SK-N-SH (cell line): ENCODE results near the gene PRKN. TPM values are rescaled to one million over a fixed set of nuclear protein-coding genes. Genes with fewer than 3 reads are reported as not detected.

ENCODE experiments used
- CTCF ChIA-PET: fragments of 300-600, 350-600 bp; formaldehyde crosslinking; extraction: SDS; loops from one replicate; lab custom pipeline; 2021; lab: Yijun Ruan, JAX
- POLR2A ChIA-PET: fragments of 350-600 bp; sonication (Branson Sonifier 250); formaldehyde crosslinking; extraction: SDS; loops from one replicate; lab custom pipeline; 2020; ENCODE audit warnings: antibody characterized with exemption, inconsistent platforms; lab: Yijun Ruan, JAX
- DNase-seq: peaks from one replicate; pipeline ENCODE4 v3.0.0; 2012
- H2AFZ ChIP-seq: fragments of 200-600 bp; sonication (generic); 2 replicates; pipeline ENCODE4 v1.8.1; 2016; ENCODE audit warnings: antibody characterized with exemption, mild to moderate bottlenecking, low read depth
- H3F3A ChIP-seq: fragments of 200-600 bp; sonication (generic); replicated peaks from 2 replicates; pipeline ENCODE3; 2016; ENCODE audit warnings: antibody characterized with exemption, mild to moderate bottlenecking; ENCODE audit not compliant: insufficient read depth
- H3K27ac ChIP-seq, 2 experiments: fragments of 200-500 bp in 1 of 2; fragments of 200-600 bp in 1 of 2; sonication (Bioruptor generic) in 1 of 2; sonication (generic), shearing (Covaris generic) in 1 of 2; 2 replicates each; pipeline versions ENCODE4 v1.5.1 to v1.6.1; 2014 to 2016; ENCODE audit warnings: low read depth in 2 of 2, inconsistent platforms in 1 of 2, low read length in 1 of 2, mild to moderate bottlenecking in 1 of 2, mixed read lengths in 1 of 2
- H3K27me3 ChIP-seq: fragments of 200-600 bp; sonication (generic), shearing (Covaris generic); 2 replicates; pipeline ENCODE4 v1.6.1; 2016; ENCODE audit warnings: mixed run types; ENCODE audit not compliant: insufficient read depth
- H3K36me3 ChIP-seq, 2 experiments: fragments of 200-500 bp in 1 of 2; fragments of 200-600 bp in 1 of 2; sonication (Bioruptor generic) in 1 of 2; sonication (generic) in 1 of 2; replicated peaks in 1 of 2; 2 replicates each; pipeline versions ENCODE3 to v1.5.1; 2014 to 2016; ENCODE audit warnings: low read length in 1 of 2, mild to moderate bottlenecking in 1 of 2; ENCODE audit not compliant: insufficient read depth in 2 of 2, control insufficient read depth in 1 of 2
- H3K4me1 ChIP-seq, 2 experiments: fragments of 200-500 bp in 1 of 2; fragments of 200-600 bp in 1 of 2; sonication (Bioruptor generic) in 1 of 2; sonication (generic), shearing (Covaris generic) in 1 of 2; 2 replicates each; pipeline versions ENCODE4 v1.5.1 to v1.6.1; 2014 to 2016; ENCODE audit warnings: low read depth in 1 of 2, low read length in 1 of 2, mixed run types in 1 of 2; ENCODE audit not compliant: insufficient read depth in 2 of 2, control insufficient read depth in 1 of 2
- H3K4me2 ChIP-seq: fragments of 200-600 bp; sonication (generic), shearing (Covaris generic); 2 replicates; pipeline ENCODE4 v1.6.1; 2017; ENCODE audit warnings: mixed run types
- H3K4me3 ChIP-seq, 2 experiments: fragments of 200-500 bp in 1 of 2; fragments of 200-600 bp in 1 of 2; sonication (Bioruptor generic) in 1 of 2; sonication (generic), shearing (Covaris generic) in 1 of 2; 2 replicates each; pipeline versions ENCODE4 v1.5.1 to v1.8.1; 2014 to 2016; ENCODE audit warnings: low read depth in 2 of 2, inconsistent platforms in 1 of 2, low read length in 1 of 2, mild to moderate bottlenecking in 1 of 2, mixed read lengths in 1 of 2, moderate library complexity in 1 of 2
- H3K79me2 ChIP-seq: fragments of 200-600 bp; sonication (generic); 2 replicates; pipeline ENCODE4 v1.8.1; 2017; ENCODE audit warnings: mild to moderate bottlenecking; ENCODE audit not compliant: insufficient read depth
- H3K9ac ChIP-seq: fragments of 200-600 bp; sonication (generic); 2 replicates; pipeline ENCODE4 v1.6.1; 2017; ENCODE audit warnings: mixed run types
- H3K9me2 ChIP-seq: fragments of 200-600 bp; sonication (generic); 2 replicates; pipeline ENCODE4 v1.6.1; 2017; ENCODE audit warnings: mixed run types
- H3K9me3 ChIP-seq: fragments of 200-600 bp; sonication (generic); 2 replicates; pipeline ENCODE4 v1.6.1; 2017; ENCODE audit warnings: mixed run types, mild to moderate bottlenecking, moderate library complexity
- H4K20me1 ChIP-seq: fragments of 200-600 bp; sonication (generic); 2 replicates; pipeline ENCODE4 v1.6.1; 2017; ENCODE audit warnings: mild to moderate bottlenecking, mixed run types; ENCODE audit not compliant: insufficient read depth
- CHD2 ChIP-seq: fragments of 150-350 bp; IDR thresholded peaks from 2 replicates; pipeline ENCODE4 v1.6.1; 2018; ENCODE audit warnings: low read length; ENCODE audit not compliant: partially characterized antibody
- ELF1 ChIP-seq: IDR thresholded peaks from 2 replicates; pipeline ENCODE4 v1.4.0; 2012
- FOSL2 ChIP-seq: IDR thresholded peaks from 2 replicates; pipeline ENCODE4 v1.4.0; 2012; ENCODE audit warnings: low read depth, mild to moderate bottlenecking, moderate library complexity, borderline replicate concordance
- FOXM1 ChIP-seq: IDR thresholded peaks from 2 replicates; pipeline ENCODE4 v1.4.0; 2012; ENCODE audit warnings: low read depth, mild to moderate bottlenecking
- GABPA ChIP-seq: IDR thresholded peaks from 2 replicates; pipeline ENCODE4 v1.4.0; 2012; ENCODE audit warnings: low read depth, mild to moderate bottlenecking
- IRF3 ChIP-seq: fragments of 150-350 bp; IDR thresholded peaks from 2 replicates; pipeline ENCODE4 v1.6.1; 2016; ENCODE audit warnings: mild to moderate bottlenecking, low read depth, low read length
- MAX ChIP-seq: IDR thresholded peaks from 2 replicates; pipeline ENCODE4 v1.4.0; 2012; ENCODE audit warnings: low read depth
- MXI1 ChIP-seq: IDR thresholded peaks from 2 replicates; pipeline ENCODE4 v1.6.1; 2012; ENCODE audit warnings: mild to moderate bottlenecking, low read depth, low read length, improper control_type of control experiment
- NFIC ChIP-seq: IDR thresholded peaks from 2 replicates; pipeline ENCODE4 v1.4.0; 2012; ENCODE audit warnings: borderline replicate concordance
- NRF1 ChIP-seq: IDR thresholded peaks from 2 replicates; pipeline ENCODE4 v1.6.1; 2012; ENCODE audit warnings: low read depth, mild to moderate bottlenecking, low read length
- PBX3 ChIP-seq: IDR thresholded peaks from 2 replicates; pipeline ENCODE4; 2012
- POLR2AphosphoS5 ChIP-seq: IDR thresholded peaks from 2 replicates; pipeline ENCODE4 v1.6.1; 2012; ENCODE audit warnings: low read depth, low read length
- RAD21 ChIP-seq: IDR thresholded peaks from 2 replicates; pipeline ENCODE4 v1.6.1; 2012; ENCODE audit warnings: mild to moderate bottlenecking, low read length
- RCOR1 ChIP-seq: fragments of 150-350 bp; IDR thresholded peaks from 2 replicates; pipeline ENCODE4 v1.6.1; 2017; ENCODE audit warnings: antibody characterized with exemption, low read length
- RFX5 ChIP-seq: IDR thresholded peaks from 2 replicates; pipeline ENCODE4 v1.6.1; 2012; ENCODE audit warnings: mild to moderate bottlenecking, improper control_type of control experiment, low read length
- SIN3A ChIP-seq: IDR thresholded peaks from 2 replicates; pipeline ENCODE4 v1.6.1; 2012; ENCODE audit warnings: low read depth, mild to moderate bottlenecking, low read length, moderate library complexity, borderline replicate concordance
- USF1 ChIP-seq: IDR thresholded peaks from 2 replicates; pipeline ENCODE4 v1.4.0; 2012; ENCODE audit warnings: low read depth, borderline replicate concordance
- YY1 ChIP-seq: IDR thresholded peaks from 2 replicates; pipeline ENCODE4 v1.4.0; 2012; ENCODE audit warnings: low read depth, mild to moderate bottlenecking
- WGBS: methylation state at CpG from one replicate; pipeline ENCODE4 v1.1.6; 2017; ENCODE audit warnings: low lambda C conversion rate; 5-methylcytosine and 5-hydroxymethylcytosine counted together
- polyA plus RNA-seq, 3 experiments: library from polyadenylated mRNA; depleted of rRNA; stranded (reverse); fragments of >200 nt; gene quantifications; 2 replicates each; pipeline ENCODE4 v1.2.3, GENCODE V29; 2012

PRKN gene
- polyA plus RNA-seq, 1 of the 3 experiments (the other 2 are of a cell fraction): 0.76 TPM

- TF ChIP-seq CHD2: no peak
- no peak for TF ChIP-seq MXI1
- no peak for TF ChIP-seq GABPA
- TF ChIP-seq ELF1: no peak
- no peak for TF ChIP-seq YY1
- TF ChIP-seq MAX: no peak
- no peak for TF ChIP-seq NRF1
- Histone ChIP-seq H3K9me3 (no peaks in the 10 kb centered on the region), H3K9ac (no peak overlapping the region), H3K79me2 (no peaks in the 10 kb centered on the region), H4K20me1 (no peaks in the 10 kb centered on the region), H3K27ac (no peak overlapping the region), H2AFZ (no peak overlapping the region), H3F3A (no peaks in the 10 kb centered on the region), H3K4me1 (peaks cover 0 to 28% of the 10 kb centered on the region in 2 experiments; a peak in 1 of 4 replicates), H3K9me2 (no peaks in the 10 kb centered on the region), H3K4me3 (no peak overlapping the region), H3K27me3 (no peaks in the 10 kb centered on the region), H3K36me3 (no peaks in the 10 kb centered on the region), H3K4me2 (no peak overlapping the region)
- CTCF ChIA-PET: interaction anchor here (1.0 to 8.4 kb wide), 5 partner anchors 16 to 448 kb away, joined by 3 to 380 read pairs (median 18); no protein-coding TSS in a partner anchor
- 72% methylated on average over 9 of the region's 13 CpGs for WGBS
- no peak for DNase-seq
- POLR2A ChIA-PET: no interaction called here
These were observed 1350.5 kb downstream of the PRKN start for GRCh38 chr6:161377116-161377515.

- no peak overlapping the region for H3K27ac ChIP-seq
- no peaks in the 10 kb centered on the region for H3K9me3 ChIP-seq
- H3K9me2 ChIP-seq: no peaks in the 10 kb centered on the region
- no peaks in the 10 kb centered on the region for H3K27me3 ChIP-seq
- H3K4me3 ChIP-seq: no peak overlapping the region
- H3K9ac ChIP-seq: no peak overlapping the region
- H3F3A ChIP-seq: no peaks in the 10 kb centered on the region
- no peaks in the 10 kb centered on the region for H3K36me3 ChIP-seq
- no peaks in the 10 kb centered on the region for H4K20me1 ChIP-seq
- no peaks in the 10 kb centered on the region for H3K79me2 ChIP-seq
- no peak overlapping the region for H3K4me2 ChIP-seq
- peaks cover 0 to 28% of the 10 kb centered on the region in 2 experiments; a peak in 1 of 4 replicates for H3K4me1 ChIP-seq
- no peak for DNase-seq
- ChIA-PET CTCF (interaction anchor here (2.4 to 8.4 kb wide), 5 partner anchors 17 to 448 kb away, joined by 15 to 380 read pairs (median 19); no protein-coding TSS in a partner anchor), POLR2A (no interaction called here)
- 87% methylated on average over 11 of the region's 11 CpGs for WGBS
- TF ChIP-seq GABPA: no peak
- TF ChIP-seq PBX3: no peak
- no peak for TF ChIP-seq FOSL2
- TF ChIP-seq ELF1: no peak
- no peak for TF ChIP-seq NFIC
- no peak for TF ChIP-seq IRF3
- TF ChIP-seq RCOR1: no peak
- TF ChIP-seq POLR2AphosphoS5: no peak
- TF ChIP-seq MAX: no peak
- TF ChIP-seq SIN3A: no peak
- TF ChIP-seq USF1: no peak
- no peak for TF ChIP-seq RFX5
- no peak for TF ChIP-seq FOXM1
- TF ChIP-seq RAD21: no peak
- H2AFZ ChIP-seq: no peak overlapping the region
These were observed 1351.2 kb downstream of the PRKN start for GRCh38 chr6:161376367-161376766.
